ENCODE measurements around the gene NHERF2. TPM values are rescaled to one million over a fixed set of nuclear protein-coding genes. Genes with fewer than 3 reads are reported as not detected.

Gene NHERF2
- total RNA-seq, 2 donors from 2014 or later, result 20.1 to 25.5 TPM

- no peak overlapping the region for H3K4me3 Mint-ChIP-seq
- DNase-seq, result no peak
- H3K9me3 Mint-ChIP-seq, result no peaks in the 10 kb centered on the region
- peaks cover 45% of the 10 kb centered on the region for H3K36me3 Mint-ChIP-seq (ENCODE audit: low read depth)
- H3K27ac ChIP-seq (ENCODE audit: low read depth, low read length), result no peak overlapping the region
- H3K36me3 ChIP-seq (ENCODE audit: control insufficient read depth, insufficient read depth, low read length), result peaks cover 16% of the 10 kb centered on the region
- WGBS, 2 experiments (ENCODE audit: insufficient coverage in 1 of 2, insufficient read length in 1 of 2), result 92 to 93% methylated on average over 8 to 11 of the region's 11 CpGs
- no peaks in the 10 kb centered on the region for H3K27me3 Mint-ChIP-seq (ENCODE audit: insufficient read depth)
- no peaks in the 10 kb centered on the region for H3K4me1 Mint-ChIP-seq
- no peaks in the 10 kb centered on the region for H3K4me1 ChIP-seq (ENCODE audit: control insufficient read depth, insufficient read depth, low read length)
- no peak for TF ChIP-seq CTCF (conservative IDR thresholded peaks at IDR 0.05)
- no peaks in the 10 kb centered on the region for H3K27me3 ChIP-seq (ENCODE audit: control insufficient read depth, insufficient read depth, low read length, poor library complexity, severe bottlenecking)
- H3K9ac ChIP-seq (ENCODE audit: extremely low read depth, low read length, poor library complexity, severe bottlenecking), result no peak overlapping the region
- no peak overlapping the region for H3K4me3 ChIP-seq (ENCODE audit: low read length)
- H3K27ac Mint-ChIP-seq, result no peak overlapping the region
- H3K9me3 ChIP-seq (ENCODE audit: control insufficient read depth, low read length), result no peaks in the 10 kb centered on the region
Measured at GRCh38 chr16:2066139-2066538, 39.4 kb downstream of the NHERF2 start.

- Mint-ChIP-seq H3K36me3 (ENCODE audit: low read depth) (peaks cover 54% of the 10 kb centered on the region), H3K27me3 (ENCODE audit: insufficient read depth) (no peaks in the 10 kb centered on the region), H3K4me1 (no peaks in the 10 kb centered on the region), H3K27ac (no peak overlapping the region), H3K4me3 (no peak overlapping the region), H3K9me3 (no peaks in the 10 kb centered on the region)
- Histone ChIP-seq H3K4me3 (ENCODE audit: low read length) (no peak overlapping the region), H3K27me3 (ENCODE audit: control insufficient read depth, insufficient read depth, low read length, poor library complexity, severe bottlenecking) (no peaks in the 10 kb centered on the region), H3K36me3 (ENCODE audit: control insufficient read depth, insufficient read depth, low read length) (peaks cover 15% of the 10 kb centered on the region), H3K4me1 (ENCODE audit: control insufficient read depth, insufficient read depth, low read length) (no peaks in the 10 kb centered on the region), H3K9me3 (ENCODE audit: control insufficient read depth, low read length) (no peaks in the 10 kb centered on the region), H3K27ac (ENCODE audit: low read depth, low read length) (no peak overlapping the region), H3K9ac (ENCODE audit: extremely low read depth, low read length, poor library complexity, severe bottlenecking) (no peak overlapping the region)
- WGBS, 2 experiments (ENCODE audit: insufficient coverage in 1 of 2, insufficient read length in 1 of 2), result 93 to 97% methylated on average over 16 to 29 of the region's 29 CpGs
- DNase-seq, result no peak
- TF ChIP-seq CTCF (conservative IDR thresholded peaks at IDR 0.05), result no peak
Measured at GRCh38 chr16:2070576-2071453, 44.1 kb downstream of the NHERF2 start.

- H3K4me1 ChIP-seq (ENCODE audit: control insufficient read depth, insufficient read depth, low read length), result no peaks in the 10 kb centered on the region
- Mint-ChIP-seq H3K36me3 (ENCODE audit: low read depth) (peaks cover 48% of the 10 kb centered on the region), H3K27ac (no peak overlapping the region), H3K4me3 (no peak overlapping the region), H3K27me3 (ENCODE audit: insufficient read depth) (no peaks in the 10 kb centered on the region), H3K9me3 (no peaks in the 10 kb centered on the region), H3K4me1 (no peaks in the 10 kb centered on the region)
- no peak for TF ChIP-seq CTCF (conservative IDR thresholded peaks at IDR 0.05)
- 93 to 95% methylated on average over 20 to 34 of the region's 34 CpGs for WGBS, 2 experiments (ENCODE audit: insufficient coverage in 1 of 2, insufficient read length in 1 of 2)
- H3K36me3 ChIP-seq (ENCODE audit: control insufficient read depth, insufficient read depth, low read length), result peaks cover 7% of the 10 kb centered on the region
- no peaks in the 10 kb centered on the region for H3K27me3 ChIP-seq (ENCODE audit: control insufficient read depth, insufficient read depth, low read length, poor library complexity, severe bottlenecking)
- H3K9me3 ChIP-seq (ENCODE audit: control insufficient read depth, low read length), result no peaks in the 10 kb centered on the region
- no peak overlapping the region for H3K9ac ChIP-seq (ENCODE audit: extremely low read depth, low read length, poor library complexity, severe bottlenecking)
- H3K4me3 ChIP-seq (ENCODE audit: low read length), result no peak overlapping the region
- H3K27ac ChIP-seq (ENCODE audit: low read depth, low read length), result no peak overlapping the region
- no peak for DNase-seq
Measured at GRCh38 chr16:2071454-2072202, 44.9 kb downstream of the NHERF2 start.

Data from endodermal cell (in vitro differentiated cells).